Measurements from ENCODE around the gene TYW3.

DNA sequence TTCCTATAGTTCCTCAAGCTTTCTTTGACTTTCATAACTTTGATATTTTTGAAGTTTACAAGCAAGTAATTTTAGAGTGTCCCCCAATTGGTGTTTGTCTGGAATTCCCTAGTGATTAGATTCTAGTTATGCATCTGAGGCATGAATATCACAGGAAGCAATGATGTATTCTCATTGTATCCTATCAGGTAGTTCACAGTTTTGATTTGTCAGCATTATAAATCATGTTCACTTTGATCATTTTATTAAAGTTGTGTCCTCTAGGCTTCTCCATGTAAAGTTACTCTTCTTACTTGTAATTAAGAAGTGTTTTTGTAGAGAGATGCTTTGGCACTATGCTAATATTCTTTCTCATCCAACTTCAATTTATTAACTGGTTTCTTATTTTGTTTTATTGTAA, 53.0 kb downstream of the TYW3 start:
- TF ChIP-seq POLR2A (IDR thresholded peaks at IDR 0.05; ENCODE audit: low read depth, low read length) = no peak
- TF ChIP-seq POLR2AphosphoS5 (IDR thresholded peaks at IDR 0.05; ENCODE audit: low read depth, low read length) = no peak
- TF ChIP-seq SPI1 (IDR thresholded peaks at IDR 0.05; ENCODE audit: low read depth, low read length) = no peak
- no peak for TF ChIP-seq TAF1 (IDR thresholded peaks at IDR 0.05; ENCODE audit: low read depth, low read length)
- TF ChIP-seq PAX5 (IDR thresholded peaks at IDR 0.05; ENCODE audit: insufficient read depth, low read length, severe bottlenecking) = no peak
- TF ChIP-seq POU2F2 (IDR thresholded peaks at IDR 0.05; ENCODE audit: low read depth, low read length) = no peak
